Measurements from ENCODE around the gene DENND5B.

The DENND5B gene

DNA sequence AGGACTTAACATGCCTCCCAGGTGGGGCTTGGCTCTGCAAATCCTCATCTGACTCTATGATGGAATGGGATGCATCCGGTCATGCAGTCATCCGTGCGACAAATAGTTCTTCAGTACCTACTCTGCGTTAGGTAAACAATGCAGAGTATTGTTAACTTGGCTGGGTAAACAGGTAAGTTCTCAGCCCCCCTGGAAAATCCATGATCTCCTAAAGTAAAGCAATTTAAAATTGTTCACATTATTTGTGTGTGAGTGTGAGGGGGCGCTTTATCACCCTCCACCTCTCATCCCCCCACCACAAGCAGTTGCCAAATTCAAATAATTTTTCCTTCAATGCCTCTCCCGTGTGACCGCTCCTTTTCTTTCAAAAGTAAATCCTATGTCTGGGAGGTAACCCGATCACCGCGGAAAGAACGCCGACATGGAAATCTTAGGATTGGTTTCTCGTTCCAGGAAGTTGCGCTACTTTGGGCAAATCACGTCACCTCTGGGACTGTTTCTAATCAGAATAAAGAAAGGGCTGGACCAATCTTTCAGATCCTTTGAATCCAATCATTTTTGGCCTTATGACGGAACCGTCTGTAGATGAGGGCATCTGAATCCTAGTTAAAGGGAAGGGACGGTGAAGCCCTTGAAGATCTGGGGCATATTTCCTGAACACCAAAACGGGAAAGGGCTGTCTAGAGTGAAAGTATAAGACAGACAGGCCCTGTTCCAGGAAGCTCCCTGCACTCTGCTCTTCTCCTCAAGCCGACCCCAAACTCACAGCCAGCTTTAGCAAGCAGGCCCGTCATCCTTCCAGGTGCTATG lies 221.0 kb downstream of the DENND5B start:
- Mint-ChIP-seq H3K9me3 (no peaks in the 10 kb centered on the region), H3K4me1 (ENCODE audit: low read depth) (no peaks in the 10 kb centered on the region), H3K27ac (no peak overlapping the region), H3K4me3 (no peak overlapping the region), H3K27me3 (ENCODE audit: low read depth) (peaks cover 2% of the 10 kb centered on the region), H3K36me3 (ENCODE audit: low read depth) (no peaks in the 10 kb centered on the region)
- DNase-seq (ENCODE audit: low spot score), result no peak

DNA sequence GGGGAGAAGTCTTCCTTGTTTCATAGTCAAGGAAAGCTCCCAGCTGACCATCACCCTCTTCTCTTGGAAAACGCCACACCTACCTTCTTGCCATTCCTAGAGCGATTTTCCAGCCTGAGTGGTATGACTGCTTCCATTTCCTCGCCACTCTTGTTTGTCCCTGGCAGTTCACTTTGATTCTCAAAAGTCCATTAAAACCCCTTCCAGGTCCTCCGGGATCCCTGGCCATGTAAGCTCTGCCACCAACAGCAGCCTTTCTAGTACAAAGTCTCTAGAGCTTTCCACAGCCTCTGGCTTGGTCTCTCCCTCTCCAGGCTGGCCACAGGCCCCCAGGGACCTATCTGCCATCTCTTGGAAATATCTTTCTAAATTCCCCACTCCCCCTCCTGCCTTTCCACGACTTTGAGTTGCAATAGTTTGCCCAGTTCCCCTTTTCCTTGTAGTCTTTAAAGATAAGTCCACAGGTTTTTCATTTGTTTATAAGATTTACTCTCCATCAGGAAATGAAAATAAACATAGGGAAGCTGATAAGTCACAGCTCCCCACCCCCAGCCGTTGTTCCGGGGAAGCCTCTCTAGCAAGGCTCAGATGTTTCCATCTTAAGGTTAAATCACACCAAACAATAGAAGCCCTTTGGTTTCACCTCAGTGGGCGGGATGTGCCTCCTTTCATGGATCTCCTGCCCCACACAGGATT lies 222.1 kb downstream of the DENND5B start:
- Mint-ChIP-seq H3K4me3 (no peak overlapping the region), H3K4me1 (ENCODE audit: low read depth) (no peaks in the 10 kb centered on the region), H3K27ac (no peak overlapping the region), H3K27me3 (ENCODE audit: low read depth) (peaks cover 2% of the 10 kb centered on the region), H3K9me3 (no peaks in the 10 kb centered on the region), H3K36me3 (ENCODE audit: low read depth) (no peaks in the 10 kb centered on the region)
- DNase-seq (ENCODE audit: low spot score), result no peak

DNA sequence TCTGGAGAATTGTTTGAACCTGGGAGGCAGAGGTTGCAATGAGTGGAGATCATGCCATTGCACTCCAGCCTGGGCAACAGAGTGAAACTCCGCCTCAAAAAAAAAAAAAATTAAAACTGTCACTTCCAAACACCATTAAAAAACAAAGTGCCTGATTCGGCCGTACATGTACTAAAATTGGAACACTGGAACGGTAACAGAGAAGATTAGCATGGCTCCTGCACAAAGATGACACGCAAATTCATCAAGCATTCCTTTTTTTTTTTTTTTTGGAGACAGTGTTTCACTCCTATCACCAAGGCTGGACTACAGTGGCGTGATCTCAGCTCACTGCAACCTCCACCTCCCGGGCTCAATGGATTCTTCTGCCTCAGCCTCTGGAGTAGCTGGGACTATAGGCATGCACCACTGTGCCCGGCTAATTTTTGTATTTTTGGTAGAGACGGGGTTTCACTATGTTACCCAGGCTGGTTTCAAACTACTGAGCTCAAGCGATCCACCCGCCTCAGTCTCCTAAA lies 224.8 kb downstream of the DENND5B start:
- peaks cover 2% of the 10 kb centered on the region for H3K27me3 Mint-ChIP-seq (ENCODE audit: low read depth)
- H3K4me1 Mint-ChIP-seq (ENCODE audit: low read depth), result peaks cover 21% of the 10 kb centered on the region
- no peaks in the 10 kb centered on the region for H3K36me3 Mint-ChIP-seq (ENCODE audit: low read depth)
- H3K27ac Mint-ChIP-seq, result no peak overlapping the region
- H3K9me3 Mint-ChIP-seq, result no peaks in the 10 kb centered on the region
- no peak for DNase-seq (ENCODE audit: low spot score)
- no peak overlapping the region for H3K4me3 Mint-ChIP-seq

DNA sequence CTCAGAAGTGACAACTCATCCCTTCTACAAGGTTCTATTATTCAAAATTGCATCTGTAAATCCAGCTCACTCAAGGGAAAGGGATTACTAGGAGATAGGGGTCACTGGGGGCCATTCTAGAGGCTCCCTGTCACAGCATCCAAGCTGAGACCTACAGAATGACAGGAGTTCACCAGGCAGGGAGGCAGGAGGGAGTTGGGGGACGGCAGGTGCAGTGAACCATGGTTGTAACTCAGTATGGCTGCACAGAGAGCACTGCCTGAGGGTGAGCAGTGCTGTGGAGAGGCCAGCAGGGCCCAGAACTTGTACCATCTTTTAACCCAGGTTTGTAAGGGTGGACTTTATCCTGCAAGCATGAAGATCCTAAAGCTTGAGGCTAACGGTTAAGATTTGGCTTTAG lies 227.1 kb downstream of the DENND5B start:
- H3K4me1 Mint-ChIP-seq (ENCODE audit: low read depth), result peaks cover 21% of the 10 kb centered on the region
- no peaks in the 10 kb centered on the region for H3K9me3 Mint-ChIP-seq
- peak overlapping the region; percentile 79 for H3K4me3 Mint-ChIP-seq
- H3K27ac Mint-ChIP-seq, result peak overlapping the region; percentile 93
- H3K27me3 Mint-ChIP-seq (ENCODE audit: low read depth), result peaks cover under 1% of the 10 kb centered on the region
- no peaks in the 10 kb centered on the region for H3K36me3 Mint-ChIP-seq (ENCODE audit: low read depth)
- no peak for DNase-seq (ENCODE audit: low spot score)

DNA sequence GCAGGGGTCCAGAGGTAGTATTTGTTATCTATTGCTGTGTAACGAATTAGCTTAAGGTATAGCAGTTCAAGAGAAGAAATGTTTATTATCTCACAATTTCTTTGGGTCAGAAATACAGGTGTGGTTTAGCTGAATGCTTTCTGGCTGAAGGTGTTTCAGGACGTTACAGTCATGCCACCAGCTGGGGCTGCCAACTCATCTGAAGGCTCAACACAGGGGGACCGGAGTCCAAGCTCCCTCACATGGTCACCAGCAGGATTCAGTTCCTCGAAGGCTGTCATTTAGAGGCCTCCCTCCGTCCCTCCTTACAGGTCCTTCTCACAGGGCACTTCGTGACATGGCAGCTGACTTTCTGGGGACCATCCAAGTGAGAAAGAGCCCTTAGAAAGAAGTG lies 227.5 kb downstream of the DENND5B start:
- H3K36me3 Mint-ChIP-seq (ENCODE audit: low read depth), result no peaks in the 10 kb centered on the region
- H3K4me1 Mint-ChIP-seq (ENCODE audit: low read depth), result peaks cover 21% of the 10 kb centered on the region
- DNase-seq (ENCODE audit: low spot score), result no peak
- peak overlapping the region; percentile 93 for H3K27ac Mint-ChIP-seq
- no peaks in the 10 kb centered on the region for H3K27me3 Mint-ChIP-seq (ENCODE audit: low read depth)
- H3K9me3 Mint-ChIP-seq, result no peaks in the 10 kb centered on the region
- peak overlapping the region; percentile 79 for H3K4me3 Mint-ChIP-seq

DNA sequence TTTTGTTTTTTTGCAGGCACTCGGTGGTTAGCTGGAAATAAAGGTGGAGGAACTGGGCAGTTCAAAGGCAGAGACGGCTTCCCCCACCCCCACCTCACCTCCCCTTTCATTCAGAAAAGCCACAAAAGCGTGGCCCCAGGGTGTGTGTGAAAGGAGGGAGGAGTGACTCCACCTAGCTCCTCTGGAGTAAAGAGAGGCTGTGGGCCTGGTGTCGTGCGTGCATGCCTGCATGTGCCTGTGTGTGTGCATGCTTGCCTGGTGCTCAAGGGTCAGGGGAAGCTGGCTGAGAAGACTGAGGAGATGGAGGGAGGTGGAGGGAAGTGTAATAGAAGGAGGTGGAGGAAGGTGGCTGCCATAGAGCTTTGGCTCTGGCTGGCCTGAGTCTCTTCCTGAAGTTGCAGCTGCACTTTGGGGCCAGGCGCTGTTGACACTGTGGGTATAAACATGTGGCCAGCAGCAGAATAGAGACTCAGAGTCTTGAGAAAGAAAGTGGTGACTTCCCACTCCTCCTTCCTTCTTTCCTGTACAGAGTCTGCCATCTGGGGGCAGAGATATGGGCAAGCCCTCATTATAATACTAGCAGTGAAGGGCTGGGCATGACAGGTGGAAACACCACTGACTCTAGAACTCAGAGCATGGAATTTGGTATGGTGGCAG lies 228.0 kb downstream of the DENND5B start:
- Mint-ChIP-seq H3K4me1 (ENCODE audit: low read depth) (peaks cover 21% of the 10 kb centered on the region), H3K36me3 (ENCODE audit: low read depth) (no peaks in the 10 kb centered on the region), H3K9me3 (no peaks in the 10 kb centered on the region), H3K27me3 (ENCODE audit: low read depth) (no peaks in the 10 kb centered on the region), H3K27ac (peak overlapping the region; percentile 93), H3K4me3 (peak overlapping the region; percentile 79)
- peak; percentile 14 for DNase-seq (ENCODE audit: low spot score)

DNA sequence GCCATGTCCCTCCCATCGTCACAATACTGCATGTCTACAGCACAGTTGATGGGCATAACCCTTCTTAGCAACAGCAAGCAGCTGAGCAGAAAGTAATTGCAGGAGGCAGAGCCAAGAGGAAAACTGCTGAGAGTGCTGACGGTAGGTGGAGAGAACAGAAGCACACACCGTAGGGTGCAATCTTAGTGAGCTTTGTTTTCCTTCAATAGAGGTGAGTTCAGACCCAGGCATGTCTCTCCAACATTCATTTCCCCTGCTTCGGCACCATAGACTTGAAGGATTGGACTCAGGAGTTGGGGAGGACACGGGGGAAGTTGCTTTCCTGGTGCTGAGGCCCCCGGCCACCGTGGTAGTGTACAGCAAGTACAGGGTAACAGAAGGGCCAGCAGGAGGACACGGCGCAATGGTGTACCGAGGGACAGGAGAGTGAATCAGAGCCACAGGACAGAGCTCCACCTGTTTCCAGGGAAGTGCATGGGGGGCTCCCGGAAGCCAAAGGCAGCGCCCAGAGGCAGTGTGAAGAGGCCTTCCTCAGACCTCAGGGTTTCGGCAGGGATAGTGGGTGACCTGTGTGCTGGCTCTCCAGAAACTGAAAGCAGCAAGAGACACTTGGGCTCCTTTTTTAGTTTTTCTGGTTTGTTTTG lies 228.7 kb downstream of the DENND5B start:
- Mint-ChIP-seq H3K27me3 (ENCODE audit: low read depth) (no peaks in the 10 kb centered on the region), H3K27ac (peak overlapping the region; percentile 93), H3K9me3 (no peaks in the 10 kb centered on the region), H3K4me3 (peak overlapping the region; percentile 79), H3K4me1 (ENCODE audit: low read depth) (peaks cover 21% of the 10 kb centered on the region), H3K36me3 (ENCODE audit: low read depth) (no peaks in the 10 kb centered on the region)
- peak; percentile 7 for DNase-seq (ENCODE audit: low spot score)

DNA sequence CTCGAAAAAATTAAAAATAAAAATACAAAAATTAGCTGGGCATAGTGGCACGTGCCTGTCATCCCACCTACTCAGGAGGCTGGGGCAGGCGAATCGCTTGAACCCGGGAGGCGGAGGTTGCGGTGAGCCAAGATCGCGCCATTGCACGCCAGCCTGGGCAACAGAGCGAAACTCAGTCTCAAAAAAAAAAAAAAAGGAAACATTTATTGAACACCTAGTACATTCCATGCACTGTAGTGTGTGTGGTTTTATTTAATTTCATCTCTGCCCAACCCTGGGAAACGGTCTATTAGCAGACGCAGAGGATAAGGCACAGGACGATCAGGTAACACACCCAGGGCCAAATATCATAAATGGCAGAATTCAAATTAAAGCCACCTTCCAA lies 229.2 kb downstream of the DENND5B start:
- H3K27ac Mint-ChIP-seq, result peak overlapping the region; percentile 93
- H3K36me3 Mint-ChIP-seq (ENCODE audit: low read depth), result no peaks in the 10 kb centered on the region
- no peak overlapping the region for H3K4me3 Mint-ChIP-seq
- no peaks in the 10 kb centered on the region for H3K9me3 Mint-ChIP-seq
- peaks cover 21% of the 10 kb centered on the region for H3K4me1 Mint-ChIP-seq (ENCODE audit: low read depth)
- H3K27me3 Mint-ChIP-seq (ENCODE audit: low read depth), result no peaks in the 10 kb centered on the region
- DNase-seq (ENCODE audit: low spot score), result no peak

DNA sequence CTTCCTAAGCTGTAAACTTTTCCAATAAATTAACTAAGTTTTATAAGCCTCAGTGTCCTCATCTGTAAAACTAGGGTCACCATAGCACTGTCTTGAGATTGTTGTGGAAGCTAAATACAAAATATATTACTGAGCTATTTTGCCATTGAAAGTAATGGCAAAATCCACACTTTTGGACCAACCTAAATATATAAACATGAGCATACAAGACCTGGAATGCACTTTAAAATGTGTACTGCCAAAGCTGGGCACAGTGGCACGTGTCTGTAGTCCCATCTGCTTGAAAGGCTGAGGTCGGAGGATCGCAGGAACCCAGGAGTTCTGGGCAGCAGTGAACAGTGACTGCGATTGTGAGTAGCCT lies 235.2 kb downstream of the DENND5B start:
- no peak for DNase-seq (ENCODE audit: low spot score)
- peaks cover 3% of the 10 kb centered on the region for H3K27me3 Mint-ChIP-seq (ENCODE audit: low read depth)
- no peaks in the 10 kb centered on the region for H3K36me3 Mint-ChIP-seq (ENCODE audit: low read depth)
- H3K4me1 Mint-ChIP-seq (ENCODE audit: low read depth), result no peaks in the 10 kb centered on the region
- no peaks in the 10 kb centered on the region for H3K9me3 Mint-ChIP-seq
- no peak overlapping the region for H3K27ac Mint-ChIP-seq
- no peak overlapping the region for H3K4me3 Mint-ChIP-seq

DNA sequence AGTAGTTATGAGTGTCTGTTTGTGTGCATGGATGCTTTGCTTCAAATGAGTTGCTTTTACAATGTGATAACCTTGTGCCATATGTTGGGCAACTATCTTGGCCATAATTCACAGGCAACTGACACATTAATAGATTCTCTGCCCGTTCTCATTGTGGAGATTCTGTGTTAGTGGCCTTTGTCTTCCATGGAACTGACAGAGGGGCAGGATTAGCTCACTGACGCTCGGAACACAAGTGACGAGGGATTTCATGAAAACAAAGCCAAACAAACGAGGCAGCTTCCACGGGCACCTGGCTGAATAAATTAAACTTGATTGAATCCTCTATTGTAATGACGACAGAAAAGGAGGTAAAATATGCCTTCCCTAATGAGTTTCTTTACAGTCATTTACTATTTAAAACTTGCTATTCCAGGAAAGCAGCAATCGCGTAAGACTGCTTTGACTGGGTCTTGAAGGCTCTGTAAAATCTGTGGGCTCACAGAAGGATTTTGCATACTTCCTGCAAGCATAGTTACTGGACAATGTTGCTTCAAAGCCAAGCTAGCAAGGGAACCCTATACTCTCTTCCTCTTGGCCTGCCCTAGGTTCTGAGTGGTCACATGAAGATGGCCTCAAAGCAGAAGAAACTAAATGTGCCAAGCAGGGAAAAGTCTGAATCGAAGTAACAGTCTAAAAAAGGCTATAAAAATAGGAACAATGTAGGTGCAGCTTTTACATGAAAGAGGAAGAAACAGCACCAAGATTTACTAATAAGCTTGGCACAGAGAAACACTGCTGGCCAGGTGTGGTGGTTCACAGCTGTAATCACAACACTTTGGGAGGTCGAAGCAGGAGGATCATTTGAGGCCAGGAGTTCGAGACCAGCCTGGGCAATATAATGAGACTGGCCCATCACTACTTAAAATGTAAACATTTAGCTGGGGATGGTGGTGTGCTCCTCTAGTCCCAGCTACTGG lies 236.9 kb downstream of the DENND5B start:
- Mint-ChIP-seq H3K4me3 (no peak overlapping the region), H3K9me3 (no peaks in the 10 kb centered on the region), H3K27me3 (ENCODE audit: low read depth) (peaks cover 14% of the 10 kb centered on the region), H3K27ac (no peak overlapping the region), H3K4me1 (ENCODE audit: low read depth) (no peaks in the 10 kb centered on the region), H3K36me3 (ENCODE audit: low read depth) (no peaks in the 10 kb centered on the region)
- no peak for DNase-seq (ENCODE audit: low spot score)

DNA sequence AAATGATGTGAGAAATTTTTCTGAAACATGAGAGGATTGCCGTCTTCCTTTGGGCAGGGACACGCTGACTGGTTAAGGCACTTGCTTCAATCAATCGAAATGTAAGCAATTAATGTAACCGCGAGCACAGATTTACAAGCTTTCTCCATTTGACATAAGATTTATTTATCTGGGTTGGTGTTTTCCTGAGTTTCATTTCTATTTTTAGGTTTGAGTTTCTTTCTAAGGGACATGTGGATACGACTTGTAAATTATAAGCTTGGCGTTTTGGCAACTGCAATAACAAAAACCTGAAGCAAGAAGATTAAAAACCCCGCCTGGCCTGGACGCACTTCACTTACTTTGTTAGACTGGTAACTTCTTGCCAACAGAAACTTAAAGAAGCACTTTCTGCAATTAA lies 244.7 kb downstream of the DENND5B start:
- Mint-ChIP-seq H3K36me3 (ENCODE audit: low read depth) (no peaks in the 10 kb centered on the region), H3K27ac (no peak overlapping the region), H3K4me3 (no peak overlapping the region), H3K4me1 (ENCODE audit: low read depth) (no peaks in the 10 kb centered on the region), H3K27me3 (ENCODE audit: low read depth) (peaks cover 11% of the 10 kb centered on the region), H3K9me3 (no peaks in the 10 kb centered on the region)
- no peak for DNase-seq (ENCODE audit: low spot score)

DNA sequence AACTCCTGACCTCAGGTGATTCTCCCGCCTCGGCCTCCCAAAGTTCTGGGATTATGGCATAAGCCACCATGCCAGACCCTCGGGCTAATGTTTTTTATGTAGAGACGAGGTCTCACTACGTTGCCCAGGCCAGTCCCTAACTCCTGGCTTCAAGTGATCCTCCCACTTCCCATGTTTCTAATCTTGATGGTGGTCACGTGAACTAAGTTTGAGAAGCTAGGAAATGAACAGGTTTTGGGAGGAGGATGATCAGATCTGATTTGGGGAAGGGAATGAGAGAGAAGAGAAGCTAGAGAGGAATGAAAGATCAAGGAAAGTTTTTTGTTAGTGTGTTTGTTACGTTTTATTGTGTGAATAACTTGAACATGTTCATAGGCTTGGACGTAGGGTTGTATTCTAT lies 247.8 kb downstream of the DENND5B start:
- no peak for DNase-seq (ENCODE audit: low spot score)
- Mint-ChIP-seq H3K27ac (no peak overlapping the region), H3K27me3 (ENCODE audit: low read depth) (no peaks in the 10 kb centered on the region), H3K4me1 (ENCODE audit: low read depth) (no peaks in the 10 kb centered on the region), H3K9me3 (no peaks in the 10 kb centered on the region), H3K36me3 (ENCODE audit: low read depth) (no peaks in the 10 kb centered on the region), H3K4me3 (no peak overlapping the region)

DNA sequence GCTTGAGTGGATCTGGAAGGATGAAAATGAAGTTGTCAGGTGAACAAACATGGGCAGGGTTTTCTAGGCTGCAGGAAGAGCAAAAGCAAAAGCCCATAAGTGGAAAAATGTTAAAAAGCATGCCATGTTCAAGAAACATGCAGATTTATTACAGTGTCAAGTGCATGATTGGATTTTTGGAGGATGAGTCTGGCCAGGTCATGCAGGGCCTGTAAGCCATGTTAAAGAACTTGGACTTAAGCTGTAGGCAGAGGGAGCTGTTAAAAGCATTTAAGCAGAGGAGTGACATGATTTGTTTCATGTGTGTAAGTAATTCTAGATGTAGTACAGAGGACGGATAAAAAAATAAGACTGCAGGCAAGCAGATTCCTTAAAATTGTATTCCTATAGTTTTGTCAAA lies 248.7 kb downstream of the DENND5B start:
- Mint-ChIP-seq H3K36me3 (ENCODE audit: low read depth) (no peaks in the 10 kb centered on the region), H3K27ac (no peak overlapping the region), H3K4me3 (no peak overlapping the region), H3K9me3 (no peaks in the 10 kb centered on the region), H3K27me3 (ENCODE audit: low read depth) (no peaks in the 10 kb centered on the region), H3K4me1 (ENCODE audit: low read depth) (no peaks in the 10 kb centered on the region)
- no peak for DNase-seq (ENCODE audit: low spot score)
